Cerebellar nuclear complex (tissue), 1 donor: Measurements from ENCODE around the gene MYOM1.
A peak's percentile ranks its signal among the peaks of the same experiment; 100 is the strongest.

Source experiments
- DNase-seq, 2 experiments: peaks; one replicate each; lab custom pipeline; 2025; lab: John Stamatoyannopoulos, UW

Gene MYOM1

GRCh38 chr18:3219631-3220335, at the start of gene MYOM1:
TSS of gene MYOM1 (minus strand) at chr18:3219968. CDS start at chr18:3215223, 4,745 bp downstream.
- no peak for DNase-seq

GRCh38 chr18:3269241-3269913, 49.6 kb upstream of the MYOM1 start:
- no peak for DNase-seq

GRCh38 chr18:3268306-3268705, 48.5 kb upstream of the MYOM1 start:
- no peak for DNase-seq

- DNase-seq, result no peak
Observed at GRCh38 chr18:3266062-3266608, 46.4 kb upstream of the MYOM1 start.

GRCh38 chr18:3265564-3266033, 45.8 kb upstream of the MYOM1 start:
- no peak for DNase-seq

- DNase-seq, result no peak
Observed at GRCh38 chr18:3264362-3264761, 44.6 kb upstream of the MYOM1 start.

GRCh38 chr18:3263132-3263700, 43.4 kb upstream of the MYOM1 start:
- DNase-seq, result no peak

GRCh38 chr18:3262234-3263131, 42.7 kb upstream of the MYOM1 start:
- DNase-seq, result no peak

GRCh38 chr18:3261373-3262233, 41.8 kb upstream of the MYOM1 start, which contains the start of gene MYL12B:
TSS of gene MYL12B (plus strand) at chr18:3262133. CDS start at chr18:3272899, 10,766 bp downstream.
- DNase-seq, result peak in 1 of 2 experiments; percentile 28

- DNase-seq, result no peak
Observed at GRCh38 chr18:3260995-3261372, 41.2 kb upstream of the MYOM1 start.

GRCh38 chr18:3257627-3258120, 37.9 kb upstream of the MYOM1 start:
- no peak for DNase-seq

- no peak for DNase-seq
Observed at GRCh38 chr18:3256693-3257626, 37.2 kb upstream of the MYOM1 start.

- no peak for DNase-seq
Observed at GRCh38 chr18:3255611-3256165, 35.9 kb upstream of the MYOM1 start.

- DNase-seq, result no peak
Observed at GRCh38 chr18:3254725-3255124, 35.0 kb upstream of the MYOM1 start.

GRCh38 chr18:3252843-3253242, 33.1 kb upstream of the MYOM1 start:
- no peak for DNase-seq

GRCh38 chr18:3251963-3252277, 32.2 kb upstream of the MYOM1 start:
- DNase-seq, result no peak

- DNase-seq, result no peak
Observed at GRCh38 chr18:3251249-3251962, 31.6 kb upstream of the MYOM1 start.

- DNase-seq, result no peak
Observed at GRCh38 chr18:3250237-3251107, 30.7 kb upstream of the MYOM1 start.
